Naive thymus-derived CD4-positive, alpha-beta T cell (primary cell): Measurements from ENCODE around the gene CCR3. TPM values are rescaled to one million over a fixed set of nuclear protein-coding genes. Genes with fewer than 3 reads are reported as not detected.

Experiments used
- ATAC-seq: fragments of 150-1000 bp; cut with Tn5 transposase; 2 replicates; pipeline ENCODE4 v1.10.0; 2021; ENCODE audit warnings: mild to moderate bottlenecking, moderate library complexity
- CTCF ChIA-PET: fragments of 350-600 bp; sonication (Branson Sonifier 250); formaldehyde crosslinking; loops from one replicate; lab custom pipeline; 2021; ENCODE audit warnings: antibody characterized with exemption; lab: Charles Lee
- POLR2A ChIA-PET: fragments of 350-600 bp; sonication (Branson Sonifier 250); formaldehyde crosslinking; loops from one replicate; lab custom pipeline; 2021; ENCODE audit warnings: antibody characterized with exemption, inconsistent platforms; lab: Charles Lee
- DNase-seq, 9 donors: peaks; one replicate each; pipeline versions ENCODE4 v3.0.0 to v3.0.0-alpha.2; 2020 to 2022; ENCODE audit warnings: mixed read lengths in 1 of 9
- H3K27ac ChIP-seq: one replicate; pipeline ENCODE4 v1.7.0; 2013; ENCODE audit warnings: mild to moderate bottlenecking, low read depth, low read length, moderate library complexity
- H3K27me3 ChIP-seq, 2 donors: one replicate each; pipeline ENCODE4 v1.7.0; 2013; ENCODE audit warnings: low read length in 2 of 2, mild to moderate bottlenecking in 2 of 2, moderate library complexity in 2 of 2; ENCODE audit not compliant: control insufficient read depth in 2 of 2, insufficient read depth in 2 of 2
- H3K36me3 ChIP-seq, 3 experiments: 1 replicate in 2 of 3; 2 replicates in 1 of 3; pipeline ENCODE4 v1.7.0; 2013; ENCODE audit warnings: low read length in 3 of 3, mild to moderate bottlenecking in 3 of 3, moderate library complexity in 1 of 3; ENCODE audit not compliant: insufficient read depth in 3 of 3, control insufficient read depth in 2 of 3
- H3K4me1 ChIP-seq, 2 donors: one replicate each; pipeline ENCODE4 v1.7.0; 2013; ENCODE audit warnings: low read length in 2 of 2, mild to moderate bottlenecking in 2 of 2, moderate library complexity in 1 of 2; ENCODE audit not compliant: control insufficient read depth in 2 of 2, insufficient read depth in 2 of 2
- H3K4me3 ChIP-seq: 2 replicates; pipeline ENCODE4 v1.7.0; 2013; ENCODE audit warnings: mild to moderate bottlenecking, low read length
- H3K9me3 ChIP-seq, 3 experiments: 1 replicate in 2 of 3; 2 replicates in 1 of 3; pipeline ENCODE4 v1.7.0; 2013; ENCODE audit warnings: low read length in 3 of 3; ENCODE audit not compliant: control insufficient read depth in 2 of 3
- H3K27ac Mint-ChIP-seq, 9 donors: one replicate each; pipeline ENCODE4 v1.8.0; 2020 to 2022; ENCODE audit warnings: mixed read lengths in 9 of 9, mild to moderate bottlenecking in 8 of 9, moderate library complexity in 5 of 9, inconsistent platforms in 2 of 9
- H3K27me3 Mint-ChIP-seq, 5 donors: one replicate each; pipeline ENCODE4 v1.8.0; 2021 to 2022; ENCODE audit warnings: mixed read lengths in 5 of 5, mild to moderate bottlenecking in 1 of 5
- H3K36me3 Mint-ChIP-seq, 5 donors: one replicate each; pipeline ENCODE4 v1.8.0; 2020 to 2022; ENCODE audit warnings: mixed read lengths in 5 of 5, mild to moderate bottlenecking in 3 of 5, inconsistent platforms in 1 of 5
- H3K4me1 Mint-ChIP-seq, 7 donors: one replicate each; pipeline ENCODE4 v1.8.0; 2020 to 2022; ENCODE audit warnings: mixed read lengths in 7 of 7, mild to moderate bottlenecking in 3 of 7, inconsistent platforms in 1 of 7
- H3K4me3 Mint-ChIP-seq, 10 donors: one replicate each; pipeline ENCODE4 v1.8.0; 2020 to 2022; ENCODE audit warnings: mild to moderate bottlenecking in 10 of 10, mixed read lengths in 10 of 10, moderate library complexity in 6 of 10, inconsistent platforms in 2 of 10
- H3K9me3 Mint-ChIP-seq, 11 donors: one replicate each; pipeline ENCODE4 v1.8.0; 2020 to 2022; ENCODE audit warnings: mixed read lengths in 11 of 11, mild to moderate bottlenecking in 4 of 11, inconsistent platforms in 1 of 11, moderate library complexity in 1 of 11
- intact Hi-C, 2 donors: fragments of 100-400 bp; cut with micrococcal nuclease; formaldehyde crosslinking; loops; one replicate each; pipeline ENCODE4 v1.15.1; 2023
- polyA plus RNA-seq, 2 donors: library from polyadenylated mRNA; unstranded; fragments of 300-500 nt; fragmentation: Illumina TruSeq; gene quantifications; one replicate each; pipeline ENCODE4 v1.2.3, GENCODE V29; 2021
- total RNA-seq, 6 experiments: library from RNA in 5 of 6; stranded (reverse) in 5 of 6; gene quantifications; 1 replicate in 5 of 6; 2 replicates in 1 of 6; pipeline ENCODE4 v1.2.3 and lab custom pipeline; 2021 to 2026

CCR3 gene
- total and polyA plus RNA-seq, 7 experiments from 2014 or later = 0.17 to 7.4 (median 2.4) TPM; not detected in 4

DNA sequence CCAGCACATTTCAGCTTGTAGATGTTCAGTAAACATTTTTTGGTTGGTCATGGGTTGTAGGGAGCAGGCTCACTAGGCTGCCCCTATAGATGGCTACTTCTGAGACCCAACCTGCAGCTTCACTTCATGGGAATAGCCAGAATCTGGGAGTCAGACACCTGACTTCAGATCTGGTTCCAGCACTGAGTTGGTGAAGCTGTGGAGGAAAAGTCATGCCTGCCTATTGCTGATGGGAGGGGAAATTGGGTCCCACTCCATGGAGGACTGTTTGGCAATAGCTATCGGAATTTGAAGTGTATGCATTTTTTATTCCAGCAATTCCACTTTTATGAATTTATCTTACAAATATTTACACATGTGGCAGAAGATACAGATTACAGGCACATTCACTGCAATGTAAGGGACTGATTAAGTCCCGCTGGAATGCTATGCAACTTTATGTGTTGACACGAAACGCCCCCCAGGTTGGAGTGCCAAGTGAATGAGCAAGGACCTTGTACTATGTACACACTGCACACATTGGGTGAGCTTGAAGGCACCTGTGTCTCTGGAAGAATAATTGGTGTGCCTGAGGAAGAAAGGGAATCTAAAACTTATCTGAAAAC is 26.3 kb upstream of the CCR3 start:
- Histone ChIP-seq H3K27ac (no peak overlapping the region), H3K9me3 (no peaks in the 10 kb centered on the region), H3K36me3 (no peaks in the 10 kb centered on the region), H3K27me3 (no peaks in the 10 kb centered on the region), H3K4me3 (no peak overlapping the region), H3K4me1 (peaks cover 14 to 26% of the 10 kb centered on the region in 2 donors)
- ATAC-seq (no peak), DNase-seq (no peak)
- Mint-ChIP-seq H3K27me3 (peaks cover 0 to 39% (median 0%) of the 10 kb centered on the region in 5 donors), H3K9me3 (peaks cover 0 to 20% (median 2%) of the 10 kb centered on the region in 11 donors), H3K4me1 (peaks cover 0 to 19% (median 0%) of the 10 kb centered on the region in 7 donors), H3K36me3 (peaks cover 0 to 41% (median 0%) of the 10 kb centered on the region in 5 donors), H3K4me3 (no peak overlapping the region), H3K27ac (no peak overlapping the region)
- CTCF ChIA-PET = interaction anchor here (0.5 kb wide), 1 partner anchor 50 kb away, joined by 3 read pairs; no protein-coding TSS in a partner anchor
- POLR2A ChIA-PET = no interaction called here
- intact Hi-C loops = no loop called here

DNA sequence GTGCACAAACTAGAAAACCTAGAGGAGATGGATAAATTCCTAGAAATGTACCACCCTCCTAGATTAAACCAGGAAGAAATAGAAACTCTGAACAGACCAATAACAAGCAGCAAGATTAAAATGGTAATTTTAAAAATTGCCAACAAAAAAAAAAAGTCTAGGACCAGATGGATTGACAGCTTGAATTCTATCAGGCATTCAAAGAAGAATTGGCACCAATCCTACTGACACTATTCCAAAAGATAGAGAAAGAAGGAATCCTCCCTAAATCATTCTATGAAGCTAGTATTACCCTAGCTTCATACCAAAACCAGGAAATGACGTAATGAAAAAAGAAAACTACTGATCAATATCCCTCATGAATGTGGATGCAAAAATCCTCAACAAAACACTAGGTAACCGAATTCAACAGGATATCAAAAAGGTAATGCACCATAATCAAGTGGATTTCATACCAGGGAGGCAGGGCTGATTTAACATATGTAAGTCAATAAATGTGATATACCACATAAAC is 24.0 kb upstream of the CCR3 start:
- intact Hi-C loops = no loop called here
- DNase-seq (no peak), ATAC-seq (no peak)
- H3K27ac ChIP-seq = no peak overlapping the region
- H3K4me1 Mint-ChIP-seq = peaks cover 0 to 30% (median 0%) of the 10 kb centered on the region in 7 donors
- H3K27me3 ChIP-seq = no peaks in the 10 kb centered on the region
- H3K36me3 ChIP-seq = no peaks in the 10 kb centered on the region
- H3K9me3 Mint-ChIP-seq = peaks cover 0 to 20% (median 2%) of the 10 kb centered on the region in 11 donors
- H3K4me3 ChIP-seq = no peak overlapping the region
- no peak overlapping the region for H3K27ac Mint-ChIP-seq
- no peaks in the 10 kb centered on the region for H3K9me3 ChIP-seq
- CTCF ChIA-PET = no interaction called here
- H3K4me1 ChIP-seq = peaks cover 9 to 18% of the 10 kb centered on the region in 2 donors
- POLR2A ChIA-PET = no interaction called here
- peaks cover 0 to 41% (median 0%) of the 10 kb centered on the region in 5 donors for H3K36me3 Mint-ChIP-seq
- no peak overlapping the region for H3K4me3 Mint-ChIP-seq
- H3K27me3 Mint-ChIP-seq = peaks cover 0 to 56% (median 0%) of the 10 kb centered on the region in 5 donors

DNA sequence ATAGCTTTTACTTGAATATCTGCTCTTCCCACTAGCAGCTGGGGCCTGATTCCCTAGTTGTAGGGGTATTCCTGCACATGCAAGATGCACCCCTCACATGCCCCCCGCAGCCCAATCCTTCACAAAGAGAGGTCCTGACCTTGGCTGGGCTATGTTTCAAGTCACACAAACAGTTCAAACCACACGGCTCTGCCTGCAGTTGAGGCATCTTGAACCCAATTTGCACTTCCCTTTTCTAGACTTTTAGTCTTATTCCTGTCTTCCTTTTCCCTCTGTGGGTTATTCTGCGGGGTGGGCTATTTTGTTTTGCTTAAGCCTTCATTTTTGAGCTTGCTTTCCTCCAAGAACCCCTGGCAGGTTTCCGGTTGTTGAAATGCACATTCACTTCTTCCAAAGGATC is 20.9 kb upstream of the CCR3 start:
- ATAC-seq = no peak
- intact Hi-C loops = no loop called here
- Mint-ChIP-seq H3K4me1 (peaks cover 0 to 27% (median 0%) of the 10 kb centered on the region in 7 donors), H3K9me3 (peaks cover 0 to 23% (median 4%) of the 10 kb centered on the region in 11 donors), H3K36me3 (peaks cover 0 to 40% (median 0%) of the 10 kb centered on the region in 5 donors), H3K4me3 (no peak overlapping the region), H3K27ac (peak overlapping the region in 1 of 9 donors; percentile 3), H3K27me3 (peaks cover 0 to 79% (median 0%) of the 10 kb centered on the region in 5 donors)
- no peak overlapping the region for H3K27ac ChIP-seq
- no peak for DNase-seq
- no peaks in the 10 kb centered on the region for H3K4me1 ChIP-seq
- no peaks in the 10 kb centered on the region for H3K9me3 ChIP-seq
- CTCF ChIA-PET = no interaction called here
- H3K4me3 ChIP-seq = no peak overlapping the region
- no peaks in the 10 kb centered on the region for H3K27me3 ChIP-seq
- H3K36me3 ChIP-seq = no peaks in the 10 kb centered on the region
- POLR2A ChIA-PET = no interaction called here

DNA sequence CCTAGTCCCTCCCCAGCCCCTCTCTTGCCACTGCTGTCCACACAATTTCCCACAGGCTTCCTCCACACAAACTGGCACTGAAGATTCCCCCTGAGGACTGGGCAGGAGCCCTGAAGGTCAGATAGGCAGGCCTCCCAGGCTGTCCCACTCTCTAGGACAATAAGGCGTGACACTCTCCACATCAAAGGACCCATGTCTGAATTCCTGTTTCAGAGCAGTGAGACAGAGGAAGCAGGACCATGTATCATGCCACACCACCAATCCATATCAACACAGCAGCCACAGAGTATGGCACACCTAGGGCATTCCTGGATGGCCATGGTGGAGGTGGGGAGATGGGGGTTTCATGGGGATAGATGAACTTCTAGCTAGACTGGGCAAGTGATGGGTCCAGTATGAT is 20.3 kb upstream of the CCR3 start:
- H3K4me3 Mint-ChIP-seq = no peak overlapping the region
- no peak for ATAC-seq
- no peak overlapping the region for H3K4me3 ChIP-seq
- POLR2A ChIA-PET = no interaction called here
- no peaks in the 10 kb centered on the region for H3K4me1 ChIP-seq
- intact Hi-C loops = no loop called here
- no peaks in the 10 kb centered on the region for H3K27me3 ChIP-seq
- peaks cover 0 to 79% (median 0%) of the 10 kb centered on the region in 5 donors for H3K27me3 Mint-ChIP-seq
- H3K36me3 Mint-ChIP-seq = peaks cover 0 to 40% (median 0%) of the 10 kb centered on the region in 5 donors
- no peak overlapping the region for H3K27ac ChIP-seq
- H3K9me3 Mint-ChIP-seq = peaks cover 0 to 23% (median 7%) of the 10 kb centered on the region in 11 donors
- H3K9me3 ChIP-seq = no peaks in the 10 kb centered on the region
- H3K27ac Mint-ChIP-seq = no peak overlapping the region
- no peak for DNase-seq
- no peaks in the 10 kb centered on the region for H3K36me3 ChIP-seq
- H3K4me1 Mint-ChIP-seq = peaks cover 0 to 23% (median 0%) of the 10 kb centered on the region in 7 donors
- CTCF ChIA-PET = no interaction called here

DNA sequence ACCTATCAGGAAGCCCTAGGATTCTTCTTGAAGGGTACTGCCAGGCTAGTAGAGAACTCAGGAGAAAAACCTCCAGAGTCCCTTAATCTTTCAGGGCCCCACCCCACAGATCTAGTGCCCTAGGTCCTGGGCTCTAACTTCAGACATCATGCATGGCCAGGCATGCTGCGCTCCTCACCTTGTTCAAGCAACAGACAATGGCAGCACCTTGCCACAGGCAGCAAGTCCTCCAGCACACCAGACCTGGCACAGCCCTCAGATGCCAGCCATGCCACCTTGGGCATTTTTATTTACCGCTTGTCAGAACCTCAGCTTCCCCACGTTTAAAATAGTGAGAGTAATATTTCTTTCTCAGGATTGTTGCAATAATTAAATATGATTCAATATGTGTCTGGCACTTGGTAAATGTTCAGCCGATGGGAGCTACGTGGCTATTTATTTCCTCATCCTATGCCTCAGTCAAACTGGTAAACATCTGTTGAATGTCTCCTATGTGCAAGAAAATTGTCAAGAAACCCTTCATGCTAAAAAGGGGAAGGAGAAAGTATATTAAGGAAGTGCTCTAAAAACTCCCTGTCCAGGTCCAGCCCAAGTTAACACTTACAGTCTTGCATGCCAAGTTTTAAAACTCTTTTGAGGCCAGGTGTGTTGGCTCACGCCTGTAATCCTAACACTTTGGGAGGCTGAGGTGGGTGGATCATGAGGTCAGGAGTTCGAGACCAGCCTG is 19.7 kb upstream of the CCR3 start:
- no peaks in the 10 kb centered on the region for H3K27me3 ChIP-seq
- Mint-ChIP-seq H3K27me3 (peaks cover 0 to 78% (median 0%) of the 10 kb centered on the region in 5 donors), H3K27ac (no peak overlapping the region), H3K36me3 (peaks cover 0 to 34% (median 0%) of the 10 kb centered on the region in 5 donors), H3K9me3 (peaks cover 0 to 21% (median 7%) of the 10 kb centered on the region in 11 donors), H3K4me1 (peaks cover 0 to 19% (median 0%) of the 10 kb centered on the region in 7 donors), H3K4me3 (no peak overlapping the region)
- DNase-seq (no peak), ATAC-seq (peak; percentile 72)
- ChIA-PET CTCF (no interaction called here), POLR2A (no interaction called here)
- H3K36me3 ChIP-seq = no peaks in the 10 kb centered on the region
- H3K4me3 ChIP-seq = no peak overlapping the region
- H3K9me3 ChIP-seq = no peaks in the 10 kb centered on the region
- H3K27ac ChIP-seq = no peak overlapping the region
- intact Hi-C loops = no loop called here
- H3K4me1 ChIP-seq = no peaks in the 10 kb centered on the region

DNA sequence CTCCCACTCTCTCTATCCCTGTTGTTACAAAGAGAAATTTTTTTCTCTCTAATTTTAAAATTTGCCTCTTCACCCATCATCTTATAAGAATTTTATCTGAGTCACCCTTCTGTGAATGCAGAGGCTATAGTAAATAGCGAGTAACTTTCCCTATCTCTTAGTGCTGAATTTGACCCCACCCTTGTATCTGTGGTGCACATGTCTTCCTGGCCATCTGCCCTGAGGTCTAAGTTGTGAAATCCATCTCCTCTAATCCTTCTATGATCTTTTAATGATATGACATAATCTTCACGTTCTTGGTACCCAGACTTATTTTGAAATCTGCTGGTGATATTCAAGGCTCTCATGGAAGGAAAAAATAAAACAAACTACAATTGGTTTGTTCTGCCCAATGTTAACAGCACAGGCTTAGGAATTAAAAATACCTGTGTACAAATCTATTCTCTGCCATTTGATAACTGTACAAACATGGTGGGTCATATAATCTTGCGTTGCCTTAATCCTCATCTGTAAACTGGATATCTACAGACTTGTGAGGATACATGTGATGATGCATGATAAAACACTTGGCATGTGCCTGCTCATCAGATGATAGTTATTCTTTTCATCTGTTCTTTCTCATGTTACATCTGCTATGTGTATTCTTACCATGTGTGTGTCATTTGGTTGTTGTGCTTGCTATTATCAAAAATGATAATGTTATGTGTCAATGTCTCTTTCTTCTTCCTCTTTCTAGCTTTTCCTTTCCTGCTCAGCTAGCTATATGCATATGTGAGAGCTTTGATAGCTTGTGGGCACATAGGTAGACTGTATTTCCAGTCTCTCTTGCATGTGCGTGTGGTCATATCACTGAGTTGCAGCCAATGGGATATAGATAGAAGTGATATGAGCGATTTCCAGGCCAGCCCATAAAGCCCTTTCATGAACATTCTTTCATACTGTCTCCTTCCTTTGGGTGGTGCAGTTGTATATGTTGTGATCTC is 13.7 kb upstream of the CCR3 start:
- no peaks in the 10 kb centered on the region for H3K9me3 ChIP-seq
- Mint-ChIP-seq H3K27me3 (peaks cover 4 to 71% (median 13%) of the 10 kb centered on the region in 5 donors), H3K4me3 (peak overlapping the region in 1 of 10 donors; percentile 34), H3K9me3 (peaks cover 0 to 8% (median 5%) of the 10 kb centered on the region in 11 donors), H3K27ac (peak overlapping the region in 1 of 9 donors; percentile 8), H3K36me3 (peaks cover 0 to 10% (median 0%) of the 10 kb centered on the region in 5 donors), H3K4me1 (peaks cover 0 to 12% (median 0%) of the 10 kb centered on the region in 7 donors)
- intact Hi-C loops = loop anchor here (5.0 kb wide), 2 partner anchors 139 to 144 kb away; partner anchors contain the start of gene CCR5 (in 1 of the 2)
- no peaks in the 10 kb centered on the region for H3K27me3 ChIP-seq
- no peak overlapping the region for H3K4me3 ChIP-seq
- H3K4me1 ChIP-seq = peaks cover 0 to 12% of the 10 kb centered on the region in 2 donors
- no peak overlapping the region for H3K27ac ChIP-seq
- DNase-seq = no peak
- ATAC-seq = peak; percentile 80
- CTCF ChIA-PET = interaction anchor here (1.0 kb wide), 1 partner anchor 142 kb away, joined by 4 read pairs; the partner anchor contains the start of gene CCR5
- POLR2A ChIA-PET = no interaction called here
- H3K36me3 ChIP-seq = no peaks in the 10 kb centered on the region
